Neural cell (in vitro differentiated cells): ENCODE measurements around the gene MR1. TPM values are rescaled to one million over a fixed set of nuclear protein-coding genes. Genes with fewer than 3 reads are reported as not detected.

ENCODE experiments used
- H2AFZ ChIP-seq: fragments of 200-600, 300-800 bp; sonication (generic), shearing (Covaris generic); 2 replicates; pipeline ENCODE4 v1.6.0; 2014; ENCODE audit warnings: low read depth, mild to moderate bottlenecking, antibody characterized with exemption, low read length, moderate library complexity
- H3F3A ChIP-seq: fragments of 200-600 bp; shearing (Covaris generic); 2 replicates; pipeline ENCODE4 v1.6.1; 2016; ENCODE audit warnings: mild to moderate bottlenecking, moderate library complexity, mixed read lengths, antibody characterized with exemption, low read length; ENCODE audit not compliant: insufficient read depth, poor library complexity, severe bottlenecking
- H3K27ac ChIP-seq: fragments of 200-600, 300-800 bp; sonication (generic), shearing (Covaris generic); 2 replicates; pipeline ENCODE4 v1.5.1; 2014; ENCODE audit warnings: mild to moderate bottlenecking, low read length, moderate library complexity
- H3K27me3 ChIP-seq: fragments of 300-800, 200-600 bp; sonication (generic), shearing (Covaris generic); 2 replicates; pipeline ENCODE4 v1.6.0; 2014; ENCODE audit warnings: mild to moderate bottlenecking, low read depth, low read length, moderate library complexity; ENCODE audit not compliant: insufficient read depth
- H3K36me3 ChIP-seq: fragments of 300-800, 200-600 bp; sonication (generic), shearing (Covaris generic); 2 replicates; pipeline ENCODE4 v1.5.1; 2014; ENCODE audit warnings: mild to moderate bottlenecking, antibody characterized with exemption, low read length, moderate library complexity; ENCODE audit not compliant: insufficient read depth
- H3K4me2 ChIP-seq: fragments of 300-800, 200-600 bp; sonication (generic), shearing (Covaris generic); 2 replicates; pipeline ENCODE4 v1.6.0; 2014; ENCODE audit warnings: mild to moderate bottlenecking, low read length
- H3K4me3 ChIP-seq: fragments of 300-800, 200-600 bp; sonication (generic), shearing (Covaris generic); 2 replicates; pipeline ENCODE4 v1.5.1; 2014; ENCODE audit warnings: mild to moderate bottlenecking, low read length, moderate library complexity
- H3K79me2 ChIP-seq: fragments of 200-600 bp; shearing (Covaris generic); replicated peaks from 2 replicates; pipeline ENCODE4 v1.6.0; 2014; ENCODE audit warnings: mild to moderate bottlenecking, low read length, moderate library complexity; ENCODE audit not compliant: insufficient read depth
- H3K9ac ChIP-seq: fragments of 300-800, 200-600 bp; sonication (generic), shearing (Covaris generic); 2 replicates; pipeline ENCODE4 v1.6.1; 2016; ENCODE audit warnings: mild to moderate bottlenecking, low read length, mixed read lengths
- H3K9me2 ChIP-seq: fragments of 200-600 bp; shearing (Covaris generic); 2 replicates; pipeline ENCODE4 v1.6.1; 2016; ENCODE audit warnings: mild to moderate bottlenecking, low read length, mixed read lengths; ENCODE audit not compliant: insufficient read depth
- H3K9me3 ChIP-seq: fragments of 200-600, 300-800 bp; sonication (generic), shearing (Covaris generic); 2 replicates; pipeline ENCODE4 v1.6.1; 2016; ENCODE audit warnings: mild to moderate bottlenecking, mixed run types, low read length, moderate library complexity, mixed read lengths
- H4K20me1 ChIP-seq: fragments of 200-600 bp; shearing (Covaris generic); 2 replicates; pipeline ENCODE4 v1.6.1; 2016; ENCODE audit warnings: mild to moderate bottlenecking, mixed run types; ENCODE audit not compliant: insufficient read depth
- CTCF ChIP-seq: fragments of 450-650 bp; IDR thresholded peaks from 2 replicates; pipeline ENCODE4 v1.5.1; 2014; ENCODE audit warnings: antibody characterized with exemption, mild to moderate bottlenecking, moderate library complexity; ENCODE audit not compliant: poor library complexity, severe bottlenecking
- EP300 ChIP-seq: fragments of 450-650 bp; conservative IDR thresholded peaks from 2 replicates; pipeline ENCODE4 v1.6.1; 2014; ENCODE audit warnings: antibody characterized with exemption, mild to moderate bottlenecking, moderate library complexity; ENCODE audit not compliant: poor library complexity, severe bottlenecking
- EZH2 ChIP-seq: fragments of 200-600, 300-800 bp; shearing (Covaris generic), sonication (generic); IDR thresholded peaks from 2 replicates; pipeline ENCODE4 v1.6.1; 2014; ENCODE audit warnings: antibody characterized with exemption, low read length, borderline replicate concordance, mild to moderate bottlenecking; ENCODE audit not compliant: insufficient read depth, poor library complexity, severe bottlenecking
- MXI1 ChIP-seq: fragments of 450-650 bp; conservative IDR thresholded peaks from 2 replicates; pipeline ENCODE4 v1.6.1; 2014; ENCODE audit warnings: antibody characterized with exemption, mild to moderate bottlenecking; ENCODE audit not compliant: poor library complexity, severe bottlenecking
- POLR2AphosphoS5 ChIP-seq: IDR thresholded peaks from 2 replicates; pipeline ENCODE4 v1.6.1; 2012
- RAD21 ChIP-seq: fragments of 450-650 bp; conservative IDR thresholded peaks from 2 replicates; pipeline ENCODE4 v1.6.1; 2014; ENCODE audit warnings: antibody characterized with exemption, mild to moderate bottlenecking, moderate library complexity
- SMC3 ChIP-seq: fragments of 450-650 bp; conservative IDR thresholded peaks from 2 replicates; pipeline ENCODE4 v1.6.1; 2014; ENCODE audit warnings: antibody characterized with exemption, mild to moderate bottlenecking, moderate library complexity; ENCODE audit not compliant: poor library complexity
- TAF1 ChIP-seq: IDR thresholded peaks from 2 replicates; pipeline ENCODE4 v1.6.1; 2012; ENCODE audit warnings: low read depth
- polyA plus RNA-seq: library from polyadenylated mRNA; depleted of rRNA; stranded (reverse); fragments of >200 nt; gene quantifications from 2 replicates; pipeline ENCODE4 v1.2.3, GENCODE V29; 2014
- TF ChIP-seq, protein P1 (sequence below): IDR thresholded peaks from 2 replicates; pipeline ENCODE4 v1.6.1; 2012; ENCODE audit warnings: borderline replicate concordance

MR1 gene
- polyA plus RNA-seq, 1 donor from 2014 or later: not detected

- TF ChIP-seq CTCF (no peak), POLR2AphosphoS5 (no peak), SMC3 (no peak), EZH2 (no peak), MXI1 (no peak), TAF1 (no peak), RAD21 (no peak), EP300 (no peak)
- TF ChIP-seq, protein P1, sequence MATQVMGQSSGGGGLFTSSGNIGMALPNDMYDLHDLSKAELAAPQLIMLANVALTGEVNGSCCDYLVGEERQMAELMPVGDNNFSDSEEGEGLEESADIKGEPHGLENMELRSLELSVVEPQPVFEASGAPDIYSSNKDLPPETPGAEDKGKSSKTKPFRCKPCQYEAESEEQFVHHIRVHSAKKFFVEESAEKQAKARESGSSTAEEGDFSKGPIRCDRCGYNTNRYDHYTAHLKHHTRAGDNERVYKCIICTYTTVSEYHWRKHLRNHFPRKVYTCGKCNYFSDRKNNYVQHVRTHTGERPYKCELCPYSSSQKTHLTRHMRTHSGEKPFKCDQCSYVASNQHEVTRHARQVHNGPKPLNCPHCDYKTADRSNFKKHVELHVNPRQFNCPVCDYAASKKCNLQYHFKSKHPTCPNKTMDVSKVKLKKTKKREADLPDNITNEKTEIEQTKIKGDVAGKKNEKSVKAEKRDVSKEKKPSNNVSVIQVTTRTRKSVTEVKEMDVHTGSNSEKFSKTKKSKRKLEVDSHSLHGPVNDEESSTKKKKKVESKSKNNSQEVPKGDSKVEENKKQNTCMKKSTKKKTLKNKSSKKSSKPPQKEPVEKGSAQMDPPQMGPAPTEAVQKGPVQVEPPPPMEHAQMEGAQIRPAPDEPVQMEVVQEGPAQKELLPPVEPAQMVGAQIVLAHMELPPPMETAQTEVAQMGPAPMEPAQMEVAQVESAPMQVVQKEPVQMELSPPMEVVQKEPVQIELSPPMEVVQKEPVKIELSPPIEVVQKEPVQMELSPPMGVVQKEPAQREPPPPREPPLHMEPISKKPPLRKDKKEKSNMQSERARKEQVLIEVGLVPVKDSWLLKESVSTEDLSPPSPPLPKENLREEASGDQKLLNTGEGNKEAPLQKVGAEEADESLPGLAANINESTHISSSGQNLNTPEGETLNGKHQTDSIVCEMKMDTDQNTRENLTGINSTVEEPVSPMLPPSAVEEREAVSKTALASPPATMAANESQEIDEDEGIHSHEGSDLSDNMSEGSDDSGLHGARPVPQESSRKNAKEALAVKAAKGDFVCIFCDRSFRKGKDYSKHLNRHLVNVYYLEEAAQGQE: no peak
- Histone ChIP-seq H3K4me2 (peak overlapping the region; percentile 60), H3K79me2 (peaks cover 31% of the 10 kb centered on the region), H4K20me1 (no peaks in the 10 kb centered on the region), H3K9me2 (no peaks in the 10 kb centered on the region), H3K9me3 (no peaks in the 10 kb centered on the region), H3K4me3 (peak overlapping the region; percentile 91), H3K36me3 (no peaks in the 10 kb centered on the region), H2AFZ (no peak overlapping the region), H3K27me3 (no peaks in the 10 kb centered on the region), H3K27ac (no peak overlapping the region), H3K9ac (no peak overlapping the region), H3F3A (no peaks in the 10 kb centered on the region)
Observed at GRCh38 chr1:181092056-181092455, 58.3 kb downstream of the MR1 start.

DNA sequence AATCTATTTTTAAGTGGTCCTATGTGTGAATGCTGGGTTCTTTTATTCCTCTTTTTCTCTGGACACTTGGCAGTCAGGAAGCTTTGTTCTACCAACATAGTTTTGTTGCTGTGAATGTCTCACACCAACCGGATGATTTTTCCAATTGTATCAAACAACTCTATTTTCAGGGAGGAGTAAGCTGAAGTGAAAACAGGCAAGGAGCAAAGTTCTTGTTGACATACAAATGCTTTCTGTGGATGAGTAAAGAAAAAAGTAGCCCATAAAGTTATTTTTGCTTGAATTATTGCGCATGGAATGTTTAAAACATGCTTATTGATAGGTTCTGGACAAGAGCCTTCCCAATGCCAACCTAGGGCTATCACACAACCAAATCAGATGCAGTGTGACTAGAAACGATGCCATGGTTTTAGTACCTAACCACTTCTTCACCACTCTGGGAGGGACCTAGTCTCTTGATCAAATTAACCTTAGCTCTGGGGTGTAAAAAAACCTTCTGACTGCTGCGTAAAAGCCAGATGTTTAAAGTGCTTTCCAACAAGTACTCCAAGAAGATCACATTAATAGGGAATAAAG is 59.2 kb downstream of the MR1 start:
- Histone ChIP-seq H3K27me3 (no peaks in the 10 kb centered on the region), H3K9me3 (no peaks in the 10 kb centered on the region), H2AFZ (no peak overlapping the region), H3K4me2 (no peak overlapping the region), H3K36me3 (no peaks in the 10 kb centered on the region), H3K27ac (no peak overlapping the region), H3K9ac (no peak overlapping the region), H3K4me3 (peak overlapping the region; percentile 0), H4K20me1 (no peaks in the 10 kb centered on the region), H3K9me2 (no peaks in the 10 kb centered on the region), H3K79me2 (peaks cover 31% of the 10 kb centered on the region), H3F3A (no peaks in the 10 kb centered on the region)
- no peak for TF ChIP-seq CTCF
